Measurements from ENCODE around the gene RUNDC3A.
"Not testable (repeated sequence)": the region's sequence is repeated elsewhere in the genome, so short reads cannot be mapped to it uniquely, and the experiment has no call there.

Gene RUNDC3A

DNA sequence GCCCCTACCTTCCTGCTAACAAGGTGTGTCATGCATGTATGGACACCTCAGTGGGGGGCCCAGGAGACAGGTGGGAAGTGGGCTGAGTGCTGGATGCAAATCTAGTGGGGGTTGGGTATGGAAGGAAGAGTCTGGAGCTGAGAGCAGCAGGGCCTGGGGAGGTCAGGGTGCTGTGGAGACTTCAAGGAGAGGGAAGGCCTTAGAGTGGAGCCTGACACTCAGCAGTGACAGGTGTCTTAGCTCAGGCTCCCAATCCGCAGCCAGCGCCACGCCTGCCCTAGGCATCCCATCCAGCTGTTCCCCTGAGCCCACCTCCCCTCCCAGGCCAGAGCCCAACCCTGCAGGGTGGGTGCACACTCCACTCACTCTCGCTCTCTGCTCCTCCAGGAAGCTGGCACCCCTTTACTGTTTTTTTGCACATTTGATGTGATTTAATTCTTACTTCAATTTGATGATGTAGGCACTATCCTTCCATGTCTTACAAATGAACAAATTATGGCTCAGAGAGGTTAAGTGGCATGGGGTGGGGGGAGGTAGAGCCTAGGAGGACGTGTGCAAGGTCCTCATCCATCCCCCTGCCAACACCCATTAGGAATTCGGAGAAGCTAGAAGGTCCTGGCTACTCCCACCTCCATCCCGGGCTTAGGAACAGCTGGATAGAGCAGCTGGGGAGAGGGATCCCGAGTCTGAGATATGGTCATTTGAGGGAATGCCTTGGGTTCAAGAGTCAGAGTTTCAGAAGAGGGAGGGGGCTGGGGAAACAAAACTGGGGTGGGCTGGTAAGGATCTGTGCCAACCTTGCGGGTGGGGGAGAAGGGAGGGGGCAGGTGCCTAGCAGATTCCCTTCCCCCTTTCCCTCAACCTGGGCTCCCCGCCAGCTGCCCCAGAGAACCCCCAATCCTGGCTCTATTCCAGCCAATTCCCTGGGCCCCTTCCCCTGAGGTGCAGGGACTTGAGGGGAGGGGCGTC, 53.2 kb downstream of the RUNDC3A start:
- no peak for DNase-seq

DNA sequence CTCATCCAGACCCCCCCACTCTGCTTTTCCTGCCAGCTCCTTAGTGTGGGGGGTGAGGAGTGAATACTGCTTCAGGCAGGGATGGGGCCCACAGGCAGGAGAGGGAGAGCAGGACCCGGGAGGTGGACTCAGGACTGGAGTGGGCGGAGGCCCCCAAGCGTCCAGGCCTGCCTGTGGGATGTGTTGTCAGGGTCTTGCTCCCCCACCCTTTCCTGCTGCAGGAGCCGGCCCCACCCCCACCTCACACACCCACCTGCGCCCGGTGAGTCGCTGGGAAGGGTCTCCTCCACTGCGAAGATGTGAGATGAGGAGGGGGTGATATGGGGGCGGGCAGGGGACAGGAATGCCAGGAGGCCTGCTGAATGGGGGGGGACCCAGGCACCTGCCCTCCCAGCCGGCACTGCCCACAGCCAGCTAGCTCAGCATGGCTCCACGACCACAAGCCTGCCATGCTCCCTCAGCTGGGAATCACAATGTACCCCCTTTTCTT, 54.1 kb downstream of the RUNDC3A start:
- DNase-seq: no peak

DNA sequence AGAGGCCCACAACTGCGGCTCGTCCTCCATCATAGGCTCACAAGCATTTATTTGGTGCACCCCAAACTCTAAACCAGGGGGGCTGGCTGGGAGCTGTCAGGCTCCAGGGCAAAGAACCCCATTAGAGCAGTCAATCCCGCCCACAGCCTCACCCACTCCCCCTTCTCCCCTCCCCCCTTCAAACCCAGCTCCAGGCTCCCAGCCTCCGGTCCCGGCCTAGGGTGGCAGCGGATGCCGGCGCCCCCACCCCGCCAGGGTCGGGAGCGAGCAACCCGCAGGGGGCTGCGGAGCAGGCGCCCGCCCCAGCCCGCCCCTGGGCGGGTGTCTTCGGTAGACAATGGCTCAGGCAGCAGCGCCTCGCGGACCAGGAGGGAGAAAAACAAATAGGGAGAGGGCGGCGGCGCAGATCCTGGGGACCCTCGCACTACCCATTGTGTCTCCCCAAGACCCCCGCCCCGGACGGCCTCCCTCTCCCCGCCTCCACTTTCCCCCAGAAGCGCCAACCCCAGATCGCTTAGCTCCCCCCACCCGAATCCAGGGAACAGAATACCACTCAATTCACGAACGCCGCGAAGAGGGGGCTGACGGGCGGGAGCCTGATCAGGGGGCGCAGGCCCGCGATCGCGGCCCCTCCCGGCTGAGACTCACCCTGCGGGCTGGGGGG, 54.7 kb downstream of the RUNDC3A start:
- no peak for DNase-seq

GRCh38 chr17:44363613-44364159, 55.3 kb downstream of the RUNDC3A start, which contains the start of gene FAM171A2:
Gene FAM171A2, minus strand, starts transcription at chr17:44363853. Its CDS starts 139 bp downstream, at chr17:44363714.
- DNase-seq: peak; percentile 72 to 77

DNA sequence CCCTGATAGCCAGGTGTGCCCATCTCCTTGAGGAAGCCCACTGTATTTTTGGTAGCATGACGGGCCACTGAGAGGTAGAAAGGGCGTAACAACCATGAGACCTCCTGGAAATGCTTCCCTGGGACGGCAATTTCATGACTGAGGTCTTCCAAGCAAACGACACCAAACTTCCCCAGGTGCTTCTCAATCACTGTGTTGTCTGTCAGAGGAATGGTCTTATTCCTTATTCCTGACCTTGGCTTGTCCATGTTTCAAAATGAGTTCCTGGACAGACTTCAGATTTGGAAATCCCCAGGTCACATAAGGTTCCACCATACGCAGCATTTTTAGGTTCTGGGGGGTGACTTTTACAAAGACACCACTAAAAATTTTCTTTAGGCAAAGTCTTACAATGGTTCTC, 56.6 kb downstream of the RUNDC3A start:
- DNase-seq: not testable (repeated sequence)

- no peak for DNase-seq
These were observed 59.0 kb downstream of the RUNDC3A start for GRCh38 chr17:44367231-44367979.
